WI38 (cell line): ENCODE measurements around the gene LSAMP.

Experiments used
- H3K4me3 ChIP-seq: 2 replicates; pipeline ENCODE4 v1.5.1; 2011; ENCODE audit warnings: low read depth, mild to moderate bottlenecking, control low read depth, low read length
- TF ChIP-seq, protein P1 (sequence below): IDR thresholded peaks from 2 replicates; pipeline ENCODE4 v1.5.1; 2012; ENCODE audit warnings: low read depth, mild to moderate bottlenecking, control low read depth, low read length

Gene LSAMP

DNA sequence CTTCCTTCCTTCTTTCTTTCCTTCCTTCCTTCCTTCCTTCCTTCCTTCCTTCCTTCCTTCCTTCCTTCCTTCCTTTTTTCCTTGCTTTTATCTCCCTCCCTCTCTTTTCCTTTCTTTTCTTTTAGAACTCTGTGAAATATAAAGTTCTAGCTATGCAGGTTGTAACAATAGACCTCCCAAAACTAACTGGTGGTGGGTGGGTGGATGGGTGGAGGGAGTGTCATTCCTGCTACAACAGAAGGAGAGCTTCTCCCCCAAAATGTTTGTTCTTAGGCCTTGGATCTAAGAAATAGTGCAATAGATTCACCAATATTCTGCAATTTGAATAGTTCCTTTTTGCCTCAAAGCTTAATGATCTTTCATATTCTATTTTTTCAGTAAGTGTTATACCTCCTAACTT lies 606.0 kb downstream of the LSAMP start:
- TF ChIP-seq, protein P1, sequence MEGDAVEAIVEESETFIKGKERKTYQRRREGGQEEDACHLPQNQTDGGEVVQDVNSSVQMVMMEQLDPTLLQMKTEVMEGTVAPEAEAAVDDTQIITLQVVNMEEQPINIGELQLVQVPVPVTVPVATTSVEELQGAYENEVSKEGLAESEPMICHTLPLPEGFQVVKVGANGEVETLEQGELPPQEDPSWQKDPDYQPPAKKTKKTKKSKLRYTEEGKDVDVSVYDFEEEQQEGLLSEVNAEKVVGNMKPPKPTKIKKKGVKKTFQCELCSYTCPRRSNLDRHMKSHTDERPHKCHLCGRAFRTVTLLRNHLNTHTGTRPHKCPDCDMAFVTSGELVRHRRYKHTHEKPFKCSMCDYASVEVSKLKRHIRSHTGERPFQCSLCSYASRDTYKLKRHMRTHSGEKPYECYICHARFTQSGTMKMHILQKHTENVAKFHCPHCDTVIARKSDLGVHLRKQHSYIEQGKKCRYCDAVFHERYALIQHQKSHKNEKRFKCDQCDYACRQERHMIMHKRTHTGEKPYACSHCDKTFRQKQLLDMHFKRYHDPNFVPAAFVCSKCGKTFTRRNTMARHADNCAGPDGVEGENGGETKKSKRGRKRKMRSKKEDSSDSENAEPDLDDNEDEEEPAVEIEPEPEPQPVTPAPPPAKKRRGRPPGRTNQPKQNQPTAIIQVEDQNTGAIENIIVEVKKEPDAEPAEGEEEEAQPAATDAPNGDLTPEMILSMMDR: no peak
- H3K4me3 ChIP-seq: no peak overlapping the region

DNA sequence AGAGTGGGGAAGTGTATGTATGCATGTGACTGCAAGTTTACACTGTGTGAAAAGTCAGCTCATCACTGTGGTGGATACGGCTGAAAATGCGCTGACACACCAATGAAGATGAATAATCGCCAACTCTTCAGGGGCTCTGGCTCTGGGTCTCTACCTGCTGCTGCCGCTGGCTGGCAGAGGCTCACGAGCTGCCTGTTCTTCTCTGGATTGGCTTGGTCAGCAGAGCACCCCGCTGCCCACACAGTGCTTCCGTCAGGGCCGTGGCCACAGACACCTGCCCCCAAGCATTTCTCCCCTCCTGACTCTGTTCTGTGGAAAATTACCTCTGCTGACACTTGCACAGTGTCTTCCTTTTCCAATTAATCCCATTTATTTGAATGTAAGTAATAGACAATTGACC lies 606.5 kb downstream of the LSAMP start:
- no peak overlapping the region for H3K4me3 ChIP-seq
- TF ChIP-seq, protein P1: no peak

DNA sequence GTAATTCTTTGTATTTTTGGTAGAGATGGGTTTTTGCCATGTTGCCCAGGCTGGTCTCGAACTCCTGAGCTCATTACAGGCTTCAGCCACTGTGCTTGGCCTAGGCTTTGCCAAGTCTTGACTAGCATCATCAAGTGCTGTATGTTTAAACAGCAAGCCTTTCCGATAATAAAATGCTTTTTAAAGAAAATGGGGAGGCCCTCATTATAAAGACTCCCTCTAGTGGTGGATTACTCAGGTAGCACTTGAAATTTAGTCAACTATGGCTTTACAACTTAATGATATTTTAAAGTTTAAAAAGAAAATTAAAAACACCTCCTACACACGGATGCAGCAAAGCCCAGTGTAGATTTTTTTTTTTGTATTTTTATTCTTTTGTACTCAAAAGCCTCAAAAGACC lies 608.3 kb downstream of the LSAMP start:
- TF ChIP-seq, protein P1: peak; percentile 31; the same call in 1 of the 2 replicates
- H3K4me3 ChIP-seq: no peak overlapping the region

DNA sequence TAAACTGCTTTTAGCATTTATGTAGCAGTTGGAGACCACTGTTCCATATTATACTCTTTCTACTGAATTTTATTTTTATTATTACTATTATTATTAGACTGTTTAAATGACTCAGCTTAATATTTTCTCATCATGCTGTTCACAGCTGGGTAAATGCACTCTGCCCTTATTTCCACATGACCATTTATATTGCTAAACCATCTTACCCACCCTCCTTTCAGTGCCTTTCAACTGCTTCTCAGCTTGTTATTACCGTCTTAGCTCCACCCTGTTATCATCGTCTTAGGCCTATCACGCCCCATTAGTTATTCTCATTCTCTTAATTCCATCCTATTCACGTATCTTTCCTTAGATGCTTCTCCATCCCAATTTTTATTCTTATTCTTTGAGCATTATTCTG lies 609.3 kb downstream of the LSAMP start:
- no peak overlapping the region for H3K4me3 ChIP-seq
- TF ChIP-seq, protein P1: no peak

DNA sequence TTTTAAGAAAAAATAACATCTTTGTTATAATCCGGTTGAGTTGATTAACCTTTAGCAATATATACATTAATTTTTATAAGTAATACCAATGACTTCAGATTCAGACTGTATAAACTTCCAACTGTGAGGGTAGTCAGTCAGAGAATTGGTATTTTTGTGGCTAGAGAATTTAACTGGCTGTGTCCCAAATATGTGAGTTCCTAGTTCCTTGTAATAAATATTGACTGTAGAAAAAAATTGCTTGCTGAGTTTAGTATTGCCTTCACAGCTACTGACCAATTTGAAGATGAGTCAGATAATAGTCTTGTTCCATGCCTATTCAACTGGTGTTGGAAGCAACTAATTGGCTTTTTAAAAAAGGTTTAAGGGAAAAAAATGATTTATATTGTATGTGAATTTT lies 611.2 kb downstream of the LSAMP start:
- H3K4me3 ChIP-seq: no peak overlapping the region
- TF ChIP-seq, protein P1: no peak

DNA sequence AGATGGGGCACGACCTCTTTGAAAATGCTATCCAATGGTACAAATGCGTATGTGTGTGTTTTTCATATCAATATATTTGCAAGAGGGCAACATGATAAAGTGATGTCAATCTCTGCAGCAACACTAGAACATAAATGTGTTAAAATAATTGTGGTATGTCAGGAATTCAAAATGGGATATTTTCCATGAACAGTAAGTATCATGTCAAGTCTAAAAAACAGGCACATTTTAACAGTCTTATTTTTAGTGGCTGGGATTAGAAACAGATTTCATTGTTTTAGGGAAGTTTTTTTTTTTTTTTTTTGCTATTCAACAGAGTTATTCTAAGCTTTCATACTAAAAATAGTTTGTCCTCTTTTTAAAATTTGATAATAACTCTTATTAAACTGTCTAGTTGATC lies 612.2 kb downstream of the LSAMP start:
- TF ChIP-seq, protein P1: no peak
- H3K4me3 ChIP-seq: no peak overlapping the region

DNA sequence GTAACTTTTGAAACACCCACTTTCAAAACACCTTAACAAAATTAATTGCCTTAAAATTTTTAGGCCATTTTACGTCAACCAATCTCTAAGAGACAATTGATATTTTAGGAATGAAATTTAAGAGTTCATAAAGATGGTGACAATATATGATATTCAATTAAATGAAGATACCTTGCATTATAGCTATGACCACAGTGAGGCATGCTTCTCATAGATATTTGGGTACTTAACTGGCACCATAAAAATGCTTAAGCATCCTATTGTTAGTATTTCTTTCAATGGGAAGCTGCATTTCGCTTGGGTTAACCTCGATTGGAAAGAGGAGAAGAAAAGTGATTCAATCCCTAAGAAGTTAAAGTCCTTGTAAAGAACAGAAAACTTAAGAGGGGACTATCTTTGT lies 613.0 kb downstream of the LSAMP start:
- H3K4me3 ChIP-seq: no peak overlapping the region
- TF ChIP-seq, protein P1: no peak
